PC-9 (cell line): ENCODE data around the gene GFRA1. TPM values are rescaled to one million over a fixed set of nuclear protein-coding genes. Genes with fewer than 3 reads are reported as not detected.

Experiments used
- BruUV-seq: library from RNA; stranded (reverse); fragments of 400-500 nt; replicated peaks from 2 replicates; lab custom pipeline; 2021; lab: Mats Ljungman, UMichigan
- CTCF ChIA-PET: fragments of 300-600 bp; sonication (Branson Sonifier 250); formaldehyde crosslinking; loops from one replicate; lab custom pipeline; 2022; ENCODE audit warnings: antibody characterized with exemption; lab: Charles Lee
- POLR2A ChIA-PET: fragments of 300-600 bp; sonication (Branson Sonifier 250); formaldehyde crosslinking; loops from one replicate; lab custom pipeline; 2022; ENCODE audit warnings: antibody characterized with exemption; ENCODE audit not compliant: unreplicated experiment; lab: Charles Lee
- DNase-seq, 2 experiments: peaks; one replicate each; pipeline versions ENCODE4 v3.0.0 to v3.0.0-alpha.2; 2015 to 2022; ENCODE audit warnings: mixed read lengths in 1 of 2
- H2AFZ ChIP-seq: fragments of 200-600 bp; sonication (generic); 2 replicates; pipeline ENCODE4 v1.8.1; 2017; ENCODE audit warnings: antibody characterized with exemption
- H3F3A ChIP-seq: fragments of 200-600 bp; sonication (generic); 2 replicates; pipeline ENCODE4 v1.8.1; 2017; ENCODE audit warnings: antibody characterized with exemption, mild to moderate bottlenecking, low read depth; ENCODE audit not compliant: insufficient read depth
- H3K27ac ChIP-seq: fragments of 200-600 bp; sonication (generic); 2 replicates; pipeline ENCODE4 v1.6.1; 2016; ENCODE audit warnings: mixed run types
- H3K27me3 ChIP-seq: fragments of 200-600 bp; sonication (generic); 2 replicates; pipeline ENCODE4 v1.6.1; 2016; ENCODE audit warnings: low read depth, mixed run types; ENCODE audit not compliant: insufficient read depth
- H3K36me3 ChIP-seq: fragments of 200-600 bp; sonication (generic); 2 replicates; pipeline ENCODE4 v1.6.1; 2016; ENCODE audit warnings: low read depth, mixed run types
- H3K4me1 ChIP-seq: fragments of 200-600 bp; sonication (generic); replicated peaks from 2 replicates; pipeline ENCODE4 v1.6.1; 2016; ENCODE audit warnings: mixed run types; ENCODE audit not compliant: insufficient read depth
- H3K4me2 ChIP-seq: fragments of 200-600 bp; sonication (generic); 2 replicates; pipeline ENCODE4 v1.6.1; 2017; ENCODE audit warnings: mixed run types
- H3K4me3 ChIP-seq: fragments of 200-600 bp; sonication (generic); 2 replicates; pipeline ENCODE4 v1.6.1; 2016; ENCODE audit warnings: mixed run types
- H3K79me2 ChIP-seq: fragments of 200-600 bp; sonication (generic); 2 replicates; pipeline ENCODE4 v1.6.1; 2017; ENCODE audit warnings: low read depth, mixed run types
- H3K9me2 ChIP-seq: fragments of 200-600 bp; sonication (generic); 2 replicates; pipeline ENCODE4 v1.8.1; 2017; ENCODE audit warnings: mild to moderate bottlenecking; ENCODE audit not compliant: insufficient read depth
- H3K9me3 ChIP-seq: fragments of 200-600 bp; sonication (generic); 2 replicates; pipeline ENCODE4 v1.8.1; 2016; ENCODE audit warnings: low read depth; ENCODE audit not compliant: insufficient read depth
- H4K20me1 ChIP-seq: fragments of 200-600 bp; sonication (generic); 2 replicates; pipeline ENCODE4 v1.8.1; 2017; ENCODE audit not compliant: insufficient read depth
- CTCF ChIP-seq: fragments of 200-600 bp; sonication (generic); conservative IDR thresholded peaks from 2 replicates; pipeline ENCODE4 v1.6.1; 2017; ENCODE audit warnings: mixed run types, antibody characterized with exemption, mild to moderate bottlenecking, moderate library complexity
- EZH2 ChIP-seq: fragments of 200-600 bp; sonication (generic); IDR thresholded peaks from 2 replicates; pipeline ENCODE4 v1.8.0; 2017; ENCODE audit warnings: antibody characterized with exemption, low read depth
- intact Hi-C: fragments of 100-400 bp; cut with micrococcal nuclease; formaldehyde crosslinking; loops from one replicate; pipeline ENCODE4 v1.10.0; 2022; ENCODE audit not compliant: unreplicated experiment
- total RNA-seq: library from RNA; stranded (reverse); gene quantifications from 2 replicates; pipeline ENCODE4 v1.2.3, GENCODE V29; 2021

GFRA1 gene
- total RNA-seq, 1 experiment from 2014 or later = 0.11 TPM

- no peaks in the 10 kb centered on the region for H3K79me2 ChIP-seq
- POLR2A ChIA-PET = no interaction called here
- H3K4me2 ChIP-seq = no peak overlapping the region
- CTCF ChIA-PET = no interaction called here
- intact Hi-C loops = no loop called here
- H3K9me3 ChIP-seq = no peaks in the 10 kb centered on the region
- H4K20me1 ChIP-seq = no peaks in the 10 kb centered on the region
- no peaks in the 10 kb centered on the region for H3K27me3 ChIP-seq
- H3K36me3 ChIP-seq = no peaks in the 10 kb centered on the region
- DNase-seq = no peak
- no peak overlapping the region for H3K4me3 ChIP-seq
- no TSS peak for BruUV-seq
- TF ChIP-seq CTCF (no peak), EZH2 (no peak)
- no peaks in the 10 kb centered on the region for H3K9me2 ChIP-seq
- no peaks in the 10 kb centered on the region for H3F3A ChIP-seq
- H3K27ac ChIP-seq = no peak overlapping the region
- no peaks in the 10 kb centered on the region for H3K4me1 ChIP-seq
- H2AFZ ChIP-seq = no peak overlapping the region
These were observed 246.7 kb downstream of the GFRA1 start for GRCh38 chr10:116026315-116026714.

GRCh38 chr10:116024271-116024878 lies 248.6 kb downstream of the GFRA1 start:
- no peaks in the 10 kb centered on the region for H3K36me3 ChIP-seq
- H2AFZ ChIP-seq = no peak overlapping the region
- TF ChIP-seq EZH2 = no peak
- no peak for TF ChIP-seq CTCF
- H3F3A ChIP-seq = no peaks in the 10 kb centered on the region
- no peaks in the 10 kb centered on the region for H3K4me1 ChIP-seq
- BruUV-seq = no TSS peak
- H3K4me3 ChIP-seq = no peak overlapping the region
- POLR2A ChIA-PET = no interaction called here
- no peaks in the 10 kb centered on the region for H3K9me3 ChIP-seq
- DNase-seq = no peak
- H3K9me2 ChIP-seq = no peaks in the 10 kb centered on the region
- intact Hi-C loops = no loop called here
- CTCF ChIA-PET = no interaction called here
- H3K4me2 ChIP-seq = no peak overlapping the region
- H4K20me1 ChIP-seq = no peaks in the 10 kb centered on the region
- no peak overlapping the region for H3K27ac ChIP-seq
- no peaks in the 10 kb centered on the region for H3K27me3 ChIP-seq
- H3K79me2 ChIP-seq = no peaks in the 10 kb centered on the region

GRCh38 chr10:116017405-116017804 lies 255.6 kb downstream of the GFRA1 start:
- H3K9me3 ChIP-seq = no peaks in the 10 kb centered on the region
- H4K20me1 ChIP-seq = no peaks in the 10 kb centered on the region
- intact Hi-C loops = no loop called here
- CTCF ChIA-PET = no interaction called here
- no peak for TF ChIP-seq CTCF
- TF ChIP-seq EZH2 = no peak
- no peak for DNase-seq
- no peaks in the 10 kb centered on the region for H3K4me1 ChIP-seq
- H3F3A ChIP-seq = no peaks in the 10 kb centered on the region
- H3K27me3 ChIP-seq = no peaks in the 10 kb centered on the region
- H3K27ac ChIP-seq = no peak overlapping the region
- H3K9me2 ChIP-seq = no peaks in the 10 kb centered on the region
- no TSS peak for BruUV-seq
- H3K4me2 ChIP-seq = no peak overlapping the region
- no peaks in the 10 kb centered on the region for H3K79me2 ChIP-seq
- H3K4me3 ChIP-seq = no peak overlapping the region
- POLR2A ChIA-PET = no interaction called here
- no peaks in the 10 kb centered on the region for H3K36me3 ChIP-seq
- no peak overlapping the region for H2AFZ ChIP-seq
